GM19468 (cell line): ENCODE measurements around the gene CACNA1H.

Source experiments
- ATAC-seq: cut with Tn5 transposase; IDR thresholded peaks from one replicate; pipeline ENCODE4 v1.9.1; 2021; ENCODE audit warnings: mild to moderate bottlenecking, moderate library complexity, moderate number of reproducible peaks; ENCODE audit not compliant: unreplicated experiment; ENCODE audit errors: extremely low read depth

The CACNA1H gene

DNA sequence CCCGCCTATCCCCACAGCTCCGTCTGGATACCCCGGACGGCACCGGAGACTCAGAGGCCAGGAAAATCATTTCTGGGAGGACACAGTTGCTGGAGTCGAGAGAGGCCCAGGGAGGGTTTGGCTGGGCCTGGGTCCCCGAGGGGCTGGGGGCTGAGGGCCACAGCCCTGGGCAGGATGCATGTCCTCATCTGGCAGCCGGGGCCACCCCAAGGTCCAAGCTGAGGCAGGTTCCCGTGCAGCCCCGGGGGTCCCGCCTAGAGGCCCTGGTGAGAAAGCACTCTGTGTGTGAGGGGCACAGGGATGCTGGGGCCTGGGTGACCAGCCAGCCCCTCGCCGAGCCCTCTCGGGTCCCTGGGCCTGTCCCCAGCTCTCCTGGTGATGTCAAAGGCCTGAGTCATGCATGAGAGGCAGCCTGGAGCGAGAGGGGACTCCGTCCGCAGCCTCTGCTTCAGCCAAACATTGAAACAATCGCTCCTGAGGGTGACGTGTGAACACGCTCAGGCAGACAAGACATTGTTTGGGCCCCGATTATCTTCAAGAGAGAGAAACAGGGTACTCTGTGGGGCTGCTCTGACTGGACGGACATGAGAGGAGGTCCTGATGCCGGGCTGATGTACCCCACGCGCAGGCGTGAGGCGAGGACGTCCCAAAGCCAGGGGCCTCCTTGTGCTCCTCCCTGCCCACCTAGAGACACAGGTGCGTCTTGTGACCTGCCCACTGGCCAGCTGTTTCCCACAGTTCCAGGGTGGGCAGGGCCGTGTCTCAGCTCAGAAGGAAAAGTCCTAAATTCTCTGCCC, 31.1 kb upstream of the CACNA1H start:
- no peak for ATAC-seq

DNA sequence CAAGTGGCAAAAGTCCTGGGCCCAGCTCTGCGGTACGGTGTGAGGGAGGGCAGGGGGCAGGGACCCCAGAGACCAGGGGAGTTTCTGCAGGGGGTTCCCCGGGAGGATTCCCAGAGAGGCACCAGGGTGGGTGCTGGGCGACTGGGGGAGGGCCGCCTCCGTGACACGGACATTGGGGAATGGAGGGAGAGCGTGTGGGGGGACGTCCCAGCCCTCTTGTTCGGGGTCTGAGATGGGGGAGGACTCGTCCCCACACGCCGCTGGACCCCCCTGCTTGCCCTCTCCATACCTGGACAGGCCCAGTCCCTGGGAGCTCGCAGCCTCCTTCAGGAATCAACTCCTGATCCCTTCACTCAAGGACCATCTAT, 30.5 kb upstream of the CACNA1H start:
- no peak for ATAC-seq

DNA sequence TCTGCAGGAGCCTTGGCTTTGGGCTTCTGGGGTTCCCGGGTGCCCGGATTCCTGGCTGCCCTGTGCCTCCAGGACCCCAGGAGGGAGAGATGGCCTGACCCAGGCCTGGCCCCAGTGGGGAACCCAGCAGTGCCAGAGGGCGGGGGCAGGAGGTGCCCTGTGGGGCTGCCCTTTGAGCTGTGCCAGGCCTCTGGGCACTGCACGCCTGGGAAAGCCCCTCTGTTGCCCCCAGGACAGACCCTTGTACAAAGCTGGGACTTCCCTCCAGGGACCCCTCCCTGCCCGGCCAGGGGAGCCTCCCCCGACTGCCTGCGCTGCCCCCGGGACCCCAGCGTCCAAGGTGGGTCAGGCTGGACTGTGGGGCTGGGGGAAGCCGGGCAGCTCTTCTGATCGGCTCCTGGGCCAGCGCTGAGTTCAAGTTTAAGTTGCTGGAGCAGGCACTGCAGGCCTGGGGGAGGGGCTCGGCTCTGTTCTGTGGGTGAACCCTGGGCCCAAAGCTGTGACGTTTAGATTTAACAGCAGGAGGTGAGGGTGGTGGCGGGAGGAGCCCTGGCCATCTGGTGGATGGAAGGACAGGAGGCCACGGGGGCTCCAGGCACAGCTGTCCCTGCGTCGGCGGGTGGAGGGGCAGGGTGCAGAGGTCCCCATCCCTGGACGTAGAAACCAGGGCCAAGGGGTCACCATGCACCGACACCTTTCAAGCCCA, 29.2 kb upstream of the CACNA1H start:
- no peak for ATAC-seq

DNA sequence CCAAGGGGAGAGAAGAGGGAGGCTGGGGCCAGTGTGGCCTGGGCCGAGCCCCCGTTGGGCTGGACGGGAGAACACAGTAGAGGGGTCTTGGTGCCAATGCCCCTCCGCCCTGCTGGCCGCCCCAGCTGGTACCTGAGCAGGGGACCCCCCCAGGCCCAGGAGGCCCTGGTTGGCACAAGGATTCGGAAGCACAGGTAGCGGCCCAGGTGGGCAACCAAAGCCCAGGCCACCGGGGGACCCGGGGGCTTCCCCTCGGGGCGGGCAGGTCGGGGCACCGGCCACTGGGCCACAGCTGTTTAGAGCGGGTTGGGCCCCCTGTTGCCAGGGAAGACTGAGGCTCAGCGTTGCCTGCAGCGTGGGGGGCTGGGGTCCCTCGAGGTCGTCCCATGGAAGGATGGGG, 28.6 kb upstream of the CACNA1H start:
- no peak for ATAC-seq

DNA sequence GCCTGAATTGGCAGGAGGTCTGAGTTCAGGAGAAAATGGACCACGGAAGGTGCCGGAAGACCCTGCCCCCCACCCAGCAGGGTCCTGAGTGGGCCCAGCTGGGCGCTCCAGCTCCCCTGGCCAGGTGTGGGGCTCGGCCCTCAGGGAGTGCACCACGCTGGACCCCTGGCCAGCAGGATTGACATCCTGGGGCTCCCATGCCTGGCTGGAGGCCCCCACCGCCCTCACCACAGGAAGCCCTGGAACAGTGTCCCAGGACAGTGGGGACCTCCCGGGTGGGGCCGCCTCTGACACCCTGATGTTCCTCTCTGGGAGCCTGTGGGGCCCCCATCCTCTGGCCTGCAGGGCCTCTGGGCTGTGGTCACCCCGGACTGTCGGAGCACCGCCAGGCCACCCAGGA, 28.1 kb upstream of the CACNA1H start:
- no peak for ATAC-seq

DNA sequence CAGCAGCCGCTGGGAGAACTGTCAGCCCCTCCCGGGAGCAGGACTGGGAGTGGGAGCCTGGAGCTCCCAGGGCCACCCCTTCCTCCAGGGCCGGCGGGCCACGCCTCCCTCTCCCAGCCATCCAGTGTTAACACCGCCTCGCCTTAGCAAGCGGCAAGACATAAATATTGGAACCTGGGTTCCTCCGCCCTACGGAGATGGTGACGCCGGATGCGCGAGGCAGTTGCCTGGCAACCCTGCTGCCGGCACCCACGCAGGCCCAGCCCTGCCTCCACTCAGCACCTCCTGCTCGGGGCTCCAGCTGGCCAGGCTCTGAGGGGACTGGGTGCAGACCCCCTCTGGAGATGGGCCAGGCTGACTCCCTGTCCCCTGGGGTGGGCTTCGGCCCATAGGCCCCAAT, 27.4 kb upstream of the CACNA1H start:
- no peak for ATAC-seq

DNA sequence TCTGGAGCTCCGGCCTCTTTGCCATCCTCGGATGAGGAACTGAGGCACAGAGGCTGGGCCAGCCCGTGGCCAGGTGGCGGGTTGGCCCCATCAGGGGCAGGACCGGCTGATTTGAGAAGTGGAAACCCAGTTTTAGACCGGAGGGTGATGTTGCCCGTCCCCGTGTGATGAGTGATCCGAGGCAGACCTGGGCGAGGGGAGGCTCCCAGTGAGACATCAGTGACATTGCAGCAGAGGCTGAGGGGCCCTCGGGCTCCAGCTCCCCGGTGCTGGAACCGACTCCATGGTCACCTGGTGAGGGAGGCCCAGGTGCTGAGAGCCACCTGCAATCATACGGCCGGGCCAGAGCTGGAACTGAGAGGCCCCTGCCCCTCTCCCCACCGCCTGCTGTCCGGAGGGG, 26.9 kb upstream of the CACNA1H start:
- no peak for ATAC-seq

DNA sequence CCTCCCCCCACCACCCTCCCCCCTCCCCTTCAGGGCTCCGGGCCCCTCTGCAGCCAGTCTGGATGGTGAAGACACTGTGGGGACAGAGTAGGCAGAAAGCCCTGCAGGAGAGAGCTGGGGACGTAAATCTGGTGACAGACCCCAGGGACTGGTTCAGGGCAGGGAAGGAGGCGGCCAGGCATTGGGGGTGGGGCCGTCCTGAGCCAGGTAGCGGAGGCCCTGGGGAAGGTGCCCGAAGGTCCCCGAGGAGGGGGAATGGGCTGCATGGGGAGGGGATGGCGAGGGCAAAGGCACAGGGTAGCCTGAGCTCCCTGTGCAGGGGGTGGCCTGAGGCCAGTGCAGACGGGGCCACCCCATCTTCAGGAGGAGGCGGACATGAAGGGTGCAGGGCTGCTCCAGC, 26.3 kb upstream of the CACNA1H start:
- ATAC-seq: no peak

DNA sequence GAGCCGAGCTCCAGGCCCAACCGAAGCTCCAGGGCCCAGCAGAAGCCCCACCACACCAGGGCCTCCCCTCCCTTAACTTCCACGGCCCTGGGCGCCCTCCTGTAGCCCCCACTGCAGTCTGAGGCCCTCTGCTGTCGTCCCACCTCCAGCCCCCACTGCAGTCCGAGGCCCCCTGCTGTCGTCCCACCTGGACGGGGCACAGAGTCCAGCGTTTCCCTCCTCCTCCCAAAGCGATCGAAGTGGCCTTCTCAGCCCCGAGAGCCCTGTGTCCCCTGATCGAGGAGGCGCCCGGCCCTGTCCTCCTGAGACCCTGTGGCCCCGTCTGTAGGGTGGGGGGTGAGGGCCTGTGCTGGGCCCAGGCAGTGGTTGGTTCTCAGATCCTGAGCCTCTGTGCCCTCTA, 25.8 kb upstream of the CACNA1H start:
- ATAC-seq: no peak

DNA sequence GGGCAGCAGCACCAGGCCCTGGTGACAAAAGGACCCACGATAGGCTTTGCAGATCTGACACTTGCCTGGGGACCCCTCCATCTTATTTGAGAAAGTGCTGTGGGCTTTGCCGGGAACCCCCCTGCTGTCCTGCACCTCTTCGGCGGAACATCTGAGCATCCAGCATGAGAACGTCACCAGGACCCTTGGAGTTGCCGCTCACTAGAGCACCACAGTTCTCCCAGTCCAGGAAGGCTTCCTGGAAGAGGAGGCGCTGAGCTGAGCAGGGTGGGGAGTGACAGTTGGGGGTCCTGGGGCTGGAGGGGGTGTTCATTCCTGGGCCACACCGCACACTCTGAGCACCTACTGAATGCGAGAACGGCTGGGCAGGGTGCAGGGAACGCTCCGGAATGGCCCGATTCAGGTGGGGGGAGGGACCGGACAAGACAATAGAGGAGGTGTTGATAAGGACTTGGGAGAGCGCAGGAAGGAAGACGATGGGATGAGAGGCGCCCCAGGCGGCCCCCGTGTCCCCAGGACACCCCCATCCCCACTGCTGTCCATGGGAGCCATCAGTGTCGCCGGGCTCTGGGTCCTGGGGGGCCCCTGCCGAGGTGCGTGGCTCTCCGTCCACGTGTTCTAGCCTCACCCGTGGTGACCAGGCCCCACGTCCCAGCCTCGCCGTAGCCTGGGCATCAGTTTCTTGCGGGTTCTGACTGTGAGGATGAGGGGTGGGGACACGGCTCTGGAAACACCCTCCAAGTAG, 24.8 kb upstream of the CACNA1H start:
- no peak for ATAC-seq

DNA sequence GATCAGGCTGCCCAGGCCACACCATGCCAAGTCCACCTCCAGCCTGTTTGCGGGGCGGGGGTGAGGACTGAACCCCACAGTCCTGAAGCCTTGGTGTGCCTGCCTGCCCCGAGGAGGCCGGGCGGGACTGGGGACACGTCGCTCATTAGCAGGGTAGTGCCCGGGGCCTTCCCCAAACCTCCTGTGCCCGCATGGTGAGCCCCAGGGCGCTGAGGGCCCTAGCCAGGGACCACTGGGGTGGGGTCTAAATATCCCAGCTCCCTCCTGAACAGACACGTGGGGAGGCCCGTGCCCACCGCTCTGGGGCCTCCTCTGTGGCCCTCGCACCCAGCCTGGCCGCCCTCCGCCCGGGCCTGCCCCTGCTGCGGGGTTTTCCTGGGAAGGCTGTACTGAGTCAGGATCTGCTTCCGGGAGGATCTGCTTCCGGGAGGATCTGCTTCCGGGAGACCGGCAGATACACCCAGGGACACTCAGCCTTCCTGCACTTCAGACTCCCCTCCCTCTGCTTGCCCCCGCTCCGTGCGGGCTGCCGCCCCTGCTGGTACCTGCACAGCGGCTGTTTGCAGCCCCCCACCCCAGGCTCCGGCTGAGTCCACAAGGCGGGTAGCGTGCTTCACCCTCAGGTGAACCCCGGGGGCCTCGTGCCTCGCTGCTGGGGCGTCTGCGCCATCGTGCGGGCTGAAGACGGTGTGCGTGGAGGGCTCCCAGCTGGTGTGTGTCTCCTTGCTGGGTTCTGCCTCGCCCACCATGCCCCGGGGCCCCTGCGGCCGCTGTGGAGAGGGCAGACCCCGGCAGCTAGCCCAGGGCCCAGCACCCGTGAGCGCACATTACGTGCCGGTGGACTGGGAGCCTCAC, 23.6 kb upstream of the CACNA1H start:
- no peak for ATAC-seq

DNA sequence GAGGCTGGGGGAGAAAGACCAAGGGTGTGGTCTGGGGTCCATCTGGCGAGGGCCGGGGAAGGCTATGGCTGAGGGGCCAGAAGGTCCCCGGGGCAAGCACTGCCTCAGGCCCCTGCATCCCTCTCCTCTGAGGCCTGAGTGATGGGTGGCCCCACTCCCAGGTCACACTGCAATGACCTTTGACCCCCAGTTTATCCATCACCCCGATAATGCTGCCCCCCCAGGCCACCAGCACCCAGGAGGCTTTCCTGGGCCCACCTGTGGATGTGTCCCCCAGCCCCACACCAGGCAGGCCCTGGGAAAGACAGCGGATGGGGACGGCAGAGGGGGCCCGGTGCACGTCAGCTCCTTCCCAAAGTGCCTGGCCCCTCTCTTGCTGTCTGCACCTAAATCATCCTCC, 22.5 kb upstream of the CACNA1H start:
- no peak for ATAC-seq

DNA sequence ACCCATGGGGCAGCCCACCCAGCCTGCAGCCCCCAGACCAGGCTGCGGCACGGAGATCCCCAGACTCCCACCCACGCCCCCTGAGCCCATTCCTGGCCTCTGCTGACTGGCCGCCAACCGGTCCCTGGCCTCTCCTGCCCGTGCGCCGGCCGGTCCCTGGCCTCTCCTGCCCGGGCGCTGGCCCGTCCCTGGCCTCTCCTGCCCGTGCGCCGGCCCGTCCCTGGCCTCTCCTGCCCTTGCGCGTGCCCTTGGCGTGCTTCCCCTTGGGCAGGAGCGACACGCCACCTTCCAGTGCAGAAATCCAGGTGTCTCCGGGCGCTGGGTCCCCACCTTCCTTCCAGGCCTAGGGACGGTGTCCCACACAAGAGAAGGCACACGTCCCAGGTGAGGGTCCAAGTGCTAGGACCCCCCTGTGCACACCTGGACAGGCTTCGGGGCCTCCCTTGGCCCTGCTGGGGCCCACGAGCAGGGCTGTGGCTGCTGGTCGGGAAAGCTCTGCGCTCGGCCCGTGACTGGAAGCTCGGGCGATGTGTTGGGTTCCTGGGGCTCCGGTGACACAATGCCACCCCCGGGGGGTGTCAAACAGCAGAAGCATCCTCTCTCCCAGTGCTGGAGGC, 21.4 kb upstream of the CACNA1H start:
- ATAC-seq: no peak

DNA sequence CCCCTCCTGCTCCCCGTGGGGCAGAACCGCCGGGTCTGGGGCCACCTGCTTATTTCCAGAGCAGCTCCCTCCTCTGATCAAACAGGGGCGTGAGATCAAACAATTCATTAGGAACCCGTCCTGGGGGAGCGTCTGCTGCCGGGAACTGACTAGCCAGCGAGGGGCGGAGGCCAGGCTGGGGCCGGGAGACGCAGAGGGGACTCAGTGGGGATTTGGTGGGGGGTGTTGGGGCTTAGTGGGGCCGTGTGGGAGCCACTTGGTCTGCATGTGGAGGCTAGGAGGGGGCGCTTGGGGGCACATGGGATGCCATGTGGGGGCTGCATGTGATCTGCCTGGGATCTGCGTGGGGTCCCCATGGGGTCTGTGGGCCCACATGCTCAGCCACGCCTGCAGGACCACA, 20.5 kb upstream of the CACNA1H start:
- no peak for ATAC-seq

DNA sequence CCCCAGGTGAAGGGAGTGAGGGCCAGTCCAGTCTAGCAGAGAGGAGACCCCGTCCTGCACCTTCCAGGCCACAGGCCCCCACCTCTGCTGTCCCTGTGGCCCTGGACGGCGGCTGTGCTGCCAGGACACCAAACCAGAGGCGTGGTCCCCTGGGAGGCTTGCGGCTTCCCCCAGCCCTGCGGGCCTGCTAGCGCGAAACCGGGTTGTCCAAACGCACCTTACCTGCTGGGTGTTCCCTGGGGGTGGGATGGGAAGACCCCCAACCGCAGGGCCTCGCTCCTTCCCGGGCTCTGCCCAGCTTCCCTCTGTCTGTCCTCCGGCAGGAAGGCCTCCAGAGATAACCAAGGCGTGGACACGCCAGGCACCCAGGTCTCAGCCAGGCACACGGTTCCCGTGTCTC, 19.6 kb upstream of the CACNA1H start:
- no peak for ATAC-seq

DNA sequence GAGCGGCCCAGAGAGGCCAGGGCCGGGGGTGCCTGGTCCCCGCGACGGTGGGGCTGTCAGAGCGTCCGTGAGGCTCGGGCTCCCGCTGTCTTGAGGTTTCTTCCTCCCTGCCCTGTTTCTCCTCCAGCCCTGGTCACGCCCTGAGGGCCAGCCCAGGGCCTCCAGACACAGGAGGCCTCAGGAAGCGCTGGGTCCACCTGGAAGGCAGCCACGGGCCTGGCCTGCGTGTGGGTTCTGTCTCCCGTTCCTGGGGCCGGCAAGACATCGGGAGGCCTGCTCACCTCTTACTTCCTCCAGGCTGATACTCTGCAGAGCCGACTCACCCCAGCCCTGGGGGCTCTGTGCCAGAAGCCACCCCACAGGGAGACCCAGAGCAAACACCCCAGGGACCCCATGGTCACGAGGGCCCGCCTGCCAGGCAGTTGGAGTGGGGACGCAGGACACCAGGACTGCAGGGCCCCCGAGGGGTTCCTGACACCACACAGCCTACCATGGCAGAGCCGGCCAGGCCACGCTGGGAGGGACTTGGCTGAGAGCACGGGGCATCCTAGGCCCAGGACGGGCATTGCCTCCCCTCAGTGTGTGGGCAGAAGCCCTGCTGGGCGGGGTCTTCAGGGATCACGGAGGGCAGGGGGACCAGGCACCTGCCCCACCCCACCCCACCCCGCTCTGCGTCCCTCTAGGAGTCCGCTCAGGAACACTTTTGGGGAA, 18.9 kb upstream of the CACNA1H start:
- ATAC-seq: no peak

DNA sequence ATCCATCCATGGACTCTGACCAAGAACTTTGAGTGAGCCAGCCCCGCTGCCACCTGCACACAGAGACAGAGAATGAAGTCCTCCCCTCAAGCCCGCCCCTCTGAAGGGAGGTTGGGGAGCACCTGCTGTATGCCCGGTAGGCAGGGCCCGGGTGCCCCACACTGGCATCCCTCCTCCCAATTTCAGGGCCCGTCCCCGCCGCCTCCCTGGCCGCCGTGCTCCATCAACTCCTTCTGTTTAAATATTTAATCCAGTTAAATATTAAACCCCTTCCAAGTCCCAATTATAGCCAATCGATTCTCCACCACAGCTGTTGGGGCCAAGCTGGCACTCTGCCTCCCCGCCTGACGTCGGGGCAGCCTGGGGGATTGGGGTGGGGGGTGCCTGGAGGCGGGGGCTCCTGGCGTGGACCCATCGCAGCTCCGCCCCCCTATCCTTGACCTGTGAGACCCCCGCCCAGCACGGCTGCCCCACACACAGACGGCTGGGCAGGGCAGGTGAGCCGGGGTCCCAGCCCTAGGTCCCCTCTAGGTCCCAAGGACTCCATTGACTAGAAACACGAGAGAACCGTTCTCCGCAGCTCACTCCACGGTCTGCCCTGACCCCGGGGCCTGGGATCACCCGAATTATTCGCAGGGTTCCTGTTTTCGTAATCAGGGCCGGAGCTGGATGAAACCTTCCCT, 18.0 kb upstream of the CACNA1H start:
- ATAC-seq: no peak

DNA sequence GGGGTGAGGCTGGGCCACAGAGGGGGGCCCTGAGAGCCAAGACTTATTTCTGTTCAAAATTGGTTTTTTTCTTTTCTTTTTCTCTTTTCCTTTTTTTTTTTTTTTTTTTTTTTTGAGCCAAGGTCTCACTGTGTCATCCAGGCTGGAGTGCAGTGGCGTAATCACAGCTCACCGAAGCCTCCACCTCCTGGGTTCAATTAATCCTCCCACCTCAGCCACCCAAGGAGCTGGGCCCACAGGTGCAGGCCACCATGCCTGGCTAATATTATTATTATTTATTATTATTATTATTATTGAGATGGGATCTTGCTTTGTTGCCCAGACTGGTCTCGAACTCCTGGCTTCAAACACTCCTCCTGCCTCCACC, 17.5 kb upstream of the CACNA1H start:
- ATAC-seq: no peak

DNA sequence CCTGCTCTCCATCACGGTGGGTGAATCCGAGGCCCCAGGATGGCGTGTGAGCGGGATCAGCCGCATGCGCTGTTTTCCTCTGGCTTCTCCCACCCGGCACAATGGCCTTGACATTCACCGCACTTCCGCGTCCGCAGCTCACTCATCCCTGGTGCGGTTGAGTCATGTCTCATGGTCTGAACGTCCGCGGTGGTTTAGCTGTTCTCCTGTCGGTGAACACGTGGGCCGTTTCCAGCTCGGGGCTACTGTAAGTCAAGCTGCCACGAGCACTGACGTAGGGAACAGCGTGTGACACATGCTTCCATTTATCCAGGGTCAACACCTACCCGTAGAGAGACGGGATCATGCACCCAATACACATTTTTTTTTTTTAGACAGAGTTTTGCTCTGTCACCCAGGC, 15.3 kb upstream of the CACNA1H start:
- ATAC-seq: no peak
